ENCODE data around the gene PDE9A.

DNA sequence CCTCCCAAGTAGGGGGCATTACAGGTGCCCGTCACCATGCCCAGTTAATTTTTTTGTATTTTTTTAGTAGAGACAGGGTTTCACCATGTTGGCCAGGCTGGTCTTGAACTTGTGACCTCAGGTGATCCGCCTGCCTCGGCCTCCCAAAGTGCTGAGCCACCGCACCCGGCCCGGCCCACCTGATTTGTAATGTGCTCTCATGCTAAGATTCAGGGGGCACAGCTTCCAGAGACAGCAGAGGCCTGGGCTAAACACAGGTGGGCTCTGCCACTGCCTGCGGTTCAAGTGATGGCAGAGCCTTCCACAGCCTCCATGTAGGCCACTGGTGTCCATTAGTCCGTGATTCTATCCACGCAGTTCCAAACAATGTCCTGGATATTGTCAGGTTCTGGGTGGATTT lies 98.4 kb downstream of the PDE9A start:
- TF ChIP-seq, protein P1, sequence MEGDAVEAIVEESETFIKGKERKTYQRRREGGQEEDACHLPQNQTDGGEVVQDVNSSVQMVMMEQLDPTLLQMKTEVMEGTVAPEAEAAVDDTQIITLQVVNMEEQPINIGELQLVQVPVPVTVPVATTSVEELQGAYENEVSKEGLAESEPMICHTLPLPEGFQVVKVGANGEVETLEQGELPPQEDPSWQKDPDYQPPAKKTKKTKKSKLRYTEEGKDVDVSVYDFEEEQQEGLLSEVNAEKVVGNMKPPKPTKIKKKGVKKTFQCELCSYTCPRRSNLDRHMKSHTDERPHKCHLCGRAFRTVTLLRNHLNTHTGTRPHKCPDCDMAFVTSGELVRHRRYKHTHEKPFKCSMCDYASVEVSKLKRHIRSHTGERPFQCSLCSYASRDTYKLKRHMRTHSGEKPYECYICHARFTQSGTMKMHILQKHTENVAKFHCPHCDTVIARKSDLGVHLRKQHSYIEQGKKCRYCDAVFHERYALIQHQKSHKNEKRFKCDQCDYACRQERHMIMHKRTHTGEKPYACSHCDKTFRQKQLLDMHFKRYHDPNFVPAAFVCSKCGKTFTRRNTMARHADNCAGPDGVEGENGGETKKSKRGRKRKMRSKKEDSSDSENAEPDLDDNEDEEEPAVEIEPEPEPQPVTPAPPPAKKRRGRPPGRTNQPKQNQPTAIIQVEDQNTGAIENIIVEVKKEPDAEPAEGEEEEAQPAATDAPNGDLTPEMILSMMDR (IDR thresholded peaks at IDR 0.05): no peak
- TF ChIP-seq EP300 (IDR thresholded peaks at IDR 0.05): no peak
- no peak for TF ChIP-seq POLR2A (IDR thresholded peaks at IDR 0.05)
- no peak for TF ChIP-seq POLR2AphosphoS5 (IDR thresholded peaks at IDR 0.05)
